GM12801 (cell line): ENCODE data around the gene MBD2.

Experiments used
- CTCF ChIP-seq: IDR thresholded peaks from one replicate; pipeline ENCODE4 v1.5.1; 2011; ENCODE audit warnings: control low read depth; ENCODE audit not compliant: insufficient read length; ENCODE audit errors: extremely low read depth

The MBD2 gene

DNA sequence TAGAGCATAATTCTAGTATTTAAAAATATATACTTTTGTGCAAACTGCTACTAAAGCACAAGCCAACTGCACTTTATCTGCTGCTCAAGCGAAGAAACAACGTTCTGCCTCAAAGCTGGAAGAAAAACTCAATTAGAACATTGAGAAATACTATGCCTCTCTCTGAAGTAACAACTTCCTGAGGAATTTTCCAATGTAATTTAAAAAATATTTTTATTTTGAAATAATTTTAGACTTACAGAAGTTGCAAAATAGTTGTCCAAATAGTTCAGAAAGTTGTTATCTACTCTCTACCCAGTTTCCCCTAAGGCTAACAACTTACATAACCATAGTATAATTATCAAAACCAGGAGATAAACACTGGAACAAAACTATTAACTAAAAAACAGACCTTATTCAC is 32.5 kb upstream of the MBD2 start:
- no peak for TF ChIP-seq CTCF

DNA sequence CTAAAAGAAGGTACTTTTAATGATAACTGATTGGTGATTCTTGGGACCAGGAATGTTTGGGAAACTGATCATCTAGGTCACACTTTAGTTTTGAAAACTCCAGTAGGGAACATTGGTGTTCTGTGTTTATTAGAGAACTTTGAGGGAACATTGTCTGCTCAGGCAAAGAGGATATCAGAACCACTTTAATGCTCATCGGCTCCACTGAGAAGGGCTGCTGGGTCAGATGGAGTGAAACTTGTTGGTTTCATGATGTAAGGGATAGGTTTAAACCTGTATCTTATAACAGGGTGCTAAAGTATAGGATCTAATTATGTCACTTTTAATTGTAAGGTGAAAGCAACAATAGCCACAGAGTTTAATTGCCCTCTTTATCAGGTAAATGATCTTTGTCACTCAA is 30.7 kb upstream of the MBD2 start:
- no peak for TF ChIP-seq CTCF

DNA sequence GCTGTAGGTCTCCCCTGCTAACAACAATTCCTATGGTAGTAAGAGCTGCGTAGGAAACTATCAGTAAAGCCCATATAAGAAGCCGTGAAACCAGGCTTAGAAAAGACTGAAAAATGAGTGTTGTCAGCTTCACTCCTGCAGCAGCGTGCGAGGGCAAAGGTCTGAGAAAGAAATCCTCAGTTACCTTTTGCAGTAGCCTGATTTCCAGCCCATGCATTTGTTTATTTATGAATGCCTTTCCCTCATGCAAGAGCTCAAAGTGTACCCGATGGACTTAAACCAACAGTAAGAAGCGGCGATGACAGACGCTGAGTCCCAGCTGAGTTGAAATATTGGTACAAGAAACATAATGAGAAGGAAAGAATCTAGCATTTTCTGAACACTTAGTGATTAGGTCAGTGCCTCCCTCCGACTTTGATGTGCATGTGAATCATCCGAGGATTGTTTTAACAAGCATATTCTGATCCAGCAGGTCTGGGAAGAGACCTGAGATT is 29.8 kb upstream of the MBD2 start:
- TF ChIP-seq CTCF = no peak

GRCh38 chr18:54251606-54252390 is 27.3 kb upstream of the MBD2 start:
- no peak for TF ChIP-seq CTCF

GRCh38 chr18:54250846-54251261 is 26.4 kb upstream of the MBD2 start:
- TF ChIP-seq CTCF = no peak

GRCh38 chr18:54247511-54248175 is 23.2 kb upstream of the MBD2 start:
- TF ChIP-seq CTCF = no peak

DNA sequence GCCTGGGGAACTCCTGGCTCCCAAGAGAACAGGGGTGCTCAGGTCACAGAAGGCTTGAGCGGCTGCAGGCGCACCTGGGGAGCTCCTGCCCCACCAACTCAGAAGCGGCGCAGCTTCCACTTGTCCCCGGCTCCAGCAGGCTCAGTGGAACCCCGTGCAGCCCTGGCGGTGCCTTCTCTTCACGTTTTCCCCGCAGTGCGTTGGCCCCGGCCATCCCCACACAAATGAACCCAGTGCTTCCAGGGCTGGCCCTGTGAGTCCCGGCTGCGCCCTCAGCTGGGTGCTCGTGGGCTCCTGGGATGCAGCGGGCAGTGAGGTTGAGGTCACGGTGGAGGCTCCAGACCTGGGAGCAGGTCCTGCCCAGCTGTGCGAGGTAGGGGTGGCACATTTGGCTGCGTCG is 17.9 kb upstream of the MBD2 start:
- TF ChIP-seq CTCF = no peak
